Activated CD8-positive, alpha-beta T cell treated with anti-CD3 and anti-CD28 coated beads, Interleukin-2, amount 10 ng/mL, durations not matched to agents 7 days and 5 days (primary cell): ENCODE data around the gene SHC3. TPM values are rescaled to one million over a fixed set of nuclear protein-coding genes. Genes with fewer than 3 reads are reported as not detected.

Experiments used
- ATAC-seq: fragments of 150-1000 bp; cut with Tn5 transposase; one replicate; pipeline ENCODE4 v1.10.0; 2021; ENCODE audit warnings: moderate library complexity
- CTCF ChIA-PET: fragments of 350-600 bp; sonication (Branson Sonifier 250); formaldehyde crosslinking; loops from one replicate; lab custom pipeline; 2021; ENCODE audit warnings: antibody characterized with exemption; lab: Charles Lee
- POLR2A ChIA-PET: fragments of 350-600 bp; sonication (Branson Sonifier 250); formaldehyde crosslinking; loops from one replicate; lab custom pipeline; 2021; ENCODE audit warnings: antibody characterized with exemption; lab: Charles Lee
- DNase-seq: peaks from one replicate; pipeline ENCODE4 v3.0.0-alpha.2; 2020
- H3K27ac Mint-ChIP-seq: one replicate; pipeline ENCODE4 v1.8.0; 2021; ENCODE audit warnings: mild to moderate bottlenecking, mixed read lengths
- H3K27me3 Mint-ChIP-seq: one replicate; pipeline ENCODE4 v1.8.0; 2021; ENCODE audit warnings: low read depth, mixed read lengths
- H3K36me3 Mint-ChIP-seq: one replicate; pipeline ENCODE4 v1.8.0; 2021; ENCODE audit warnings: low read depth, mixed read lengths
- H3K4me1 Mint-ChIP-seq: one replicate; pipeline ENCODE4 v1.8.0; 2021; ENCODE audit warnings: low read depth, mixed read lengths
- H3K4me3 Mint-ChIP-seq: one replicate; pipeline ENCODE4 v1.8.0; 2021; ENCODE audit warnings: mild to moderate bottlenecking, mixed read lengths
- H3K9me3 Mint-ChIP-seq: one replicate; pipeline ENCODE4 v1.8.0; 2022; ENCODE audit warnings: mixed read lengths; ENCODE audit not compliant: insufficient read depth
- total RNA-seq, 2 experiments: library from RNA; stranded (reverse); gene quantifications; one replicate each; pipeline ENCODE4 v1.2.3, GENCODE V29; 2021

SHC3 gene
- total RNA-seq, 2 experiments from 2014 or later: not detected

DNA sequence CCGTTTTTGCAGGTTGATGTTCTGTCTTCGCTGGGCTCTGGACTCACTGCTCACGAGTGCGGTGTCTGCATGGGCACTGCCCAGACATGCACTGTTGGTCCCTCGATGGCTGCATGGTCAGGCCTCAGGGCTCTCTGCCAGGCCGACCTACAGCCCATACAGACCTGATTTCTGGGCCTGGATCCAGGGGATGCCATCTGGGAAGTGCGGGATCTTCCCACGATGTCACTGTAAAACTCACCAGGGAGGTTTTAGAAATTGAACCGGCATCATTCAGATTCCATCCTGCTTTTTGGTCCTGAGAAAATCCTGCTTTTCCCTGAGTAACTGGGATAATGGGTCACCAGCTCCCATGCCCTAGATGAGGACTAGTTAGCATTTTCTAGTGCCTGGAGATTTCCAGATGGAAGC is 178.2 kb downstream of the SHC3 start:
- ATAC-seq (no peak), DNase-seq (no peak)
- ChIA-PET CTCF (interaction anchor here (0.8 to 1.9 kb wide), 6 partner anchors 8 to 1049 kb away, joined by 3 to 14 read pairs (median 4); no protein-coding TSS in a partner anchor), POLR2A (no interaction called here)
- no peak overlapping the region for H3K4me3 Mint-ChIP-seq
- H3K27ac Mint-ChIP-seq: no peak overlapping the region
- peaks cover 11% of the 10 kb centered on the region for H3K27me3 Mint-ChIP-seq
- H3K36me3 Mint-ChIP-seq: no peaks in the 10 kb centered on the region
- peaks cover 3% of the 10 kb centered on the region for H3K4me1 Mint-ChIP-seq
- H3K9me3 Mint-ChIP-seq: no peaks in the 10 kb centered on the region

DNA sequence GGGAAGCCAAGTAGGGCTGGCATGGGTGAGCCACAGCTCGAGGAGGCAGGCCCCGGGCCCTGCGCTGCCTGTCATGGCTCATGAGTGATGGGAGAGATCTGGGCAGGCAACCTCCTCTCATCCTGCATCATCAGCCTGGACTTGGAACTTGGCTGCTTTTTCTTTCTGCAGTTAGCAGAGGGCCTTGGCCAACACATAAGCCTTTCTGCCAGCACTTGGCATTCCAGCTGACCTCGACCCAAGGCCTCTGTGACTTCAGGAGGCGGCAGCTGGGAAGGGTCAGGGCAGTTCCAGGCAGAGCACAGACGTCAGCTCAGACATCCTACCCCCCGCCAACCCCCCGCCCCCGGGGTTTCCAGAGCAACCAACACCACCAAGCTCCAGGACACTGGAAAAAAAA is 179.7 kb downstream of the SHC3 start:
- Mint-ChIP-seq H3K4me1 (peaks cover 3% of the 10 kb centered on the region), H3K27ac (no peak overlapping the region), H3K36me3 (no peaks in the 10 kb centered on the region), H3K4me3 (no peak overlapping the region), H3K9me3 (no peaks in the 10 kb centered on the region), H3K27me3 (peaks cover 6% of the 10 kb centered on the region)
- CTCF ChIA-PET: no interaction called here
- peak; percentile 8 for DNase-seq
- ATAC-seq: no peak
- POLR2A ChIA-PET: no interaction called here

DNA sequence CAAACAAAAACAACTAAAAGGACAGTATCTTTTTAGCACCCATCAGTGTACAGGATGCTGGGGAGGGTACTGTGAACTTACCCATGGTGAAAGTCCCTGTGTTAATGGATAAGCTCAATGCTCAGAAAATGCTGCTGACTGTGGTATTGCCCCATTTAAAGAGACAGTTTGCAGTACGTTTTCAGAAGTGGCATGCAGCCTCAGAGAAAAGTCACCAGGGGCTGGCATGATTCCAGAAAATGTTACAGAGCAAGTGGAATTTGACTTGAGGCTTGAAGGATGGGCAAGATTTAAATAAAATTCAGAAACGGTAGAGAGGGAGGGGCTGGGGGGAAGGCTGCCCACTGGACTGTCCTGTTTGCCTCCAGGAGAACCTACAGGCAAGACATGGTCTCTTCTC is 180.1 kb downstream of the SHC3 start:
- peaks cover 9% of the 10 kb centered on the region for H3K27me3 Mint-ChIP-seq
- no peaks in the 10 kb centered on the region for H3K36me3 Mint-ChIP-seq
- DNase-seq: peak; percentile 17
- POLR2A ChIA-PET: no interaction called here
- ATAC-seq: no peak
- peaks cover 3% of the 10 kb centered on the region for H3K4me1 Mint-ChIP-seq
- H3K4me3 Mint-ChIP-seq: no peak overlapping the region
- no peaks in the 10 kb centered on the region for H3K9me3 Mint-ChIP-seq
- CTCF ChIA-PET: no interaction called here
- H3K27ac Mint-ChIP-seq: no peak overlapping the region

DNA sequence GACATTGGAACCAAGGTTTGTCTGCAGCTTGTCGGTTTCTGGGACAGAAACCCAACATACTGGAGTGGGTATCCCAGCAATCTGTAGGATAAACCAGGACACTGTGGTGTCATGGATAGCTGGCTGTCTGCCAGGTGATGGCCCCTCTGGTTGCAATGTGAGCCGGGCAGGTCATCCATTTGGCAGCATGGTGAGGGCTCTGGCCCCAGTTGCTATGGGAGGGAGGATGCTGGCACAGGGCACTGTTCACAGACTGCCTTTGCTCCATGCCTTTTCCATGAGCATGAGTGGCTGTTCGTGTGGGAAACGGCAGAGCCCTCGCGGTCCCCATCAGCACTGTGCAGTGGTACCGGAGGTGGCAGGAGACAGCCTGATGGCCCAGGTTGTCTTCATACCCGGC is 181.0 kb downstream of the SHC3 start:
- Mint-ChIP-seq H3K27me3 (peaks cover 14% of the 10 kb centered on the region), H3K9me3 (no peaks in the 10 kb centered on the region), H3K4me1 (peaks cover 3% of the 10 kb centered on the region), H3K36me3 (no peaks in the 10 kb centered on the region), H3K27ac (no peak overlapping the region), H3K4me3 (no peak overlapping the region)
- CTCF ChIA-PET: no interaction called here
- DNase-seq (peak; percentile 15), ATAC-seq (no peak)
- POLR2A ChIA-PET: no interaction called here

DNA sequence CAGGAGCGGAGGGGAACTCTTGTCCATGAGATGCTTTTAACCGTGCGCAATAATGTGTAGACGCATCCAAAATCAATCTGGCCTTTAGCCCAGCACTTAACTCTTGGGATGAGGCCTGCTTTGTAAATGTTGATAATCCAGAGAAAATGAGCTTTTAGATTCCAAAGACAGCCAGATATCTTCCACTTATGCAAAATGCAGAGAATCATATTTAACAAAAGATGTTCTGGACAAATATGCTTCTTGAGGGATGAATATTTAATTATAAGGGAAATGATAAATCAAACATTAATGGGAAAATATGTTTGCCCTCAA is 181.7 kb downstream of the SHC3 start:
- CTCF ChIA-PET: no interaction called here
- no peak for ATAC-seq

DNA sequence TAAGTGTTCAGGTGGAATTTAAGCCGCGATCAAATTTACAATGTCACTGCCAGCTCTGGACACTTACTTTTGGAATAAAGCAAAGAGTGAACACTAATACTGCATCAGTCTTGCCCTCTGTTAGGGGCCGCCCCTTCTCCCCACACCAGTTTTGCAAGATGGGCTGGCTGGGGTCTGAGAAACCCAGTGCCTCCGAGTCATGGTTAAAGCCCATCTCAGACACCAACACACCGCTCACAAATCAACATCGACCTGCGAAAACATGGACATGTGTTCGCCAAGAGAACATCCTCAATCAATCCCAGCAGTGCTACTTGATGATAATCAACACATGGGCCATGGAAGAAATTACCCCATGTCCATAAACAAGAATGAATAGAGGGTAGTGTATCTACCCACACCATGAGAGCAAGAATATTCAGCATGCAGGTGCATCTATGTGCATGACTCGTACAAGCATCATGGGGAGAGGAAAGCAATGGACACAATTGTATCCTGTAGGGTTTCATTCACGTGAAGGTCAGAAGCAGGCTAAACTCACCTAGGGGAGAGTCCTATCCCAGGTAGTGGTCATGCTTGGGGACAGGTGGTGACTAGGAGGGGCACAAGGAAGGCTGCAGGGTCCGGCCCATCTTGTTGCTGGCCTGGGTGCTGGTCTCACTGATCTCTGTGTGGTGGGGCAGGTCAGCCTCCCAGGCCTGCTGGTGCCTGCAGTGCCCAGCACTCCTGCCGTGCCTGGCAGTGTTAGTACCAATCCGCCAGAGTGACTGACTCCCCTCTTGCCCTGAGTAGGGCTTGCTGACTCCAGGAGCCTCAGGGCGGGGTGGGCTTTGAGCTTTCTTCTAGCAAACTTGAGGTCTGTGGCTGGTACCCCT is 182.3 kb downstream of the SHC3 start:
- POLR2A ChIA-PET: interaction anchor here (0.7 kb wide), 1 partner anchor 520 kb away, joined by 3 read pairs; no protein-coding TSS in a partner anchor
- no peak for ATAC-seq
- peaks cover 8% of the 10 kb centered on the region for H3K4me1 Mint-ChIP-seq
- no peak overlapping the region for H3K4me3 Mint-ChIP-seq
- H3K36me3 Mint-ChIP-seq: no peaks in the 10 kb centered on the region
- H3K27ac Mint-ChIP-seq: no peak overlapping the region
- CTCF ChIA-PET: no interaction called here
- peak; percentile 17 for DNase-seq
- peaks cover 18% of the 10 kb centered on the region for H3K27me3 Mint-ChIP-seq
- H3K9me3 Mint-ChIP-seq: no peaks in the 10 kb centered on the region

More for the DNA sequence above, 181.7 kb downstream of the SHC3 start:
- H3K4me3 Mint-ChIP-seq: no peak overlapping the region
- POLR2A ChIA-PET: no interaction called here
- H3K4me1 Mint-ChIP-seq: peaks cover 6% of the 10 kb centered on the region
- H3K27ac Mint-ChIP-seq: no peak overlapping the region
- H3K36me3 Mint-ChIP-seq: no peaks in the 10 kb centered on the region
- peaks cover 17% of the 10 kb centered on the region for H3K27me3 Mint-ChIP-seq
- no peaks in the 10 kb centered on the region for H3K9me3 Mint-ChIP-seq
- peak; percentile 7 for DNase-seq

DNA sequence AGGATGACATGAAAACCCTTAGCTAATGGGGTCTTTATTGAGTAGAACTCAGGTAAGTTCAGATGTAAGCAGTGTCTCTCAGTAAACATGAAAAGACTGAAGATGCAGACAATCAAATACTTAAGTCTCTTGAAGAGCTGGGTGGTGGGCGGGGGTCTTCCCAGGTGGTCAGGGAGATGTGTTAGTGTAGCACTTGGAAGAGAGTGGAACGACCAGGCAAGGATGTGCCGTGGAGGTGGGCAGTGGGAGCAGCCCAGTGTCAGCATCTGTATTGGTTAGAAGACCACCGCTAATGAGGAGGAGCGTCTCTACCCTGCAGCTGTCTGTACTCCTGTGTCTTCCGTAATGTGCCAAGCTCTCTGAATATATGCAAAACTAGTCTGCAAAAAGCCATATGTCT is 183.0 kb downstream of the SHC3 start:
- ChIA-PET CTCF (no interaction called here), POLR2A (interaction anchor here (0.7 kb wide), 1 partner anchor 519 kb away, joined by 3 read pairs; no protein-coding TSS in a partner anchor)
- Mint-ChIP-seq H3K36me3 (no peaks in the 10 kb centered on the region), H3K4me1 (peaks cover 5% of the 10 kb centered on the region), H3K27me3 (peaks cover 18% of the 10 kb centered on the region), H3K9me3 (no peaks in the 10 kb centered on the region), H3K27ac (no peak overlapping the region), H3K4me3 (no peak overlapping the region)
- DNase-seq: no peak
- ATAC-seq: no peak

DNA sequence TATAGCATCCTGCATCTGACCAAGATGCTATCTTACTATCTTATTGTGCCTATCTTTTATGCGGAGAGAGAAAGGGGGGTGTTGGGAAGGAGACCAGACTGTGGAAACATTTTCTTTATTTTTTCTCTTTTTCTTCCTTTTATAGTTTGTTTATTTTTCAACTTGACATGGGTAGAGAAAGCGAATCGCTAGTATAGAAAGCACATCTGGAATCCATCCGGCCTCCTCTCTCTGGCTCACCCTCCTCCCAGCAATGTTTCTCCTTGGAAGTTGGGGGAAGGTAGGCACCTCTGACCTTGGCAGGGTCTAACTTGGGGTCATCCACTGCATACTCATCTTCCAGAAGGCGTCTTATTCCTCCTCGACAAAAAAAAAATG is 183.4 kb downstream of the SHC3 start:
- Mint-ChIP-seq H3K27ac (no peak overlapping the region), H3K4me3 (no peak overlapping the region), H3K9me3 (no peaks in the 10 kb centered on the region), H3K27me3 (peaks cover 18% of the 10 kb centered on the region), H3K4me1 (peaks cover 5% of the 10 kb centered on the region), H3K36me3 (no peaks in the 10 kb centered on the region)
- ATAC-seq (no peak), DNase-seq (no peak)
- CTCF ChIA-PET: no interaction called here
- POLR2A ChIA-PET: interaction anchor here (0.7 kb wide), 1 partner anchor 519 kb away, joined by 3 read pairs; no protein-coding TSS in a partner anchor

DNA sequence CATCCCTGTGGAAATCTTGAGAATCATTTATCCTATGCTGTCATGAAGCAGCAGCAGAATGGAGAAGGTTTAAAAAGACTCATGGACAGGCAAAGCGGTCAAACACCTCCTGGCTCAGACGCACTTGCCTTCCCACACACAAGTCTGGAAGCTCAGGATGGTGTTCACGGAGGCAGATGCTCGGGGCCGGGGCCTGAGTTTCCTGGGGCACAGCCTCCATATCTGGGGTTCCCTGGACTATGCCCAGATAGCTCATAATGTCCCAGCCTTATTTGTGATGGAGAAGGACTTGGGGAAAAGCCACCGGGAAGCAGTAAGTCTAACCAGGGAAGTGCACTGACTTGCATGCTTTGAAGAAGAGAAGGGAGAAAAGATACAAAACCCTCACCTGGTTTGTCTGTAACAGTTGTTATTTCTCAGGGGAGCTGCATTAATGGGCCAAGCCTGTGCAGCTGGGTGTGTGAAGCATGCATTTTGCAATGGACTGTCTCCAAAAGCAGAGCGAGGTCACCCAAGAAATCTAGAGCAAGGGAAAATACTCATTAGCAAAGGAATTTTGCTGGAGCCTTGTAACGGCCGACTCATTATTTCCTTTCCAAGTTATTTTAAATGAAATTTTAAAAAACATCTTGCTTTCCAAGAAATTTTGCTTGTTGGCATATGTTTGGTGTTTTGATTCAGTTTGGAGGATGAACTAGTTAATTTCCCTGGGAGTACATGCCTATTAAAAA is 184.0 kb downstream of the SHC3 start:
- ATAC-seq (no peak), DNase-seq (no peak)
- H3K36me3 Mint-ChIP-seq: no peaks in the 10 kb centered on the region
- no peak overlapping the region for H3K4me3 Mint-ChIP-seq
- peaks cover 18% of the 10 kb centered on the region for H3K27me3 Mint-ChIP-seq
- peaks cover 7% of the 10 kb centered on the region for H3K4me1 Mint-ChIP-seq
- CTCF ChIA-PET: no interaction called here
- no peak overlapping the region for H3K27ac Mint-ChIP-seq
- no peaks in the 10 kb centered on the region for H3K9me3 Mint-ChIP-seq
- POLR2A ChIA-PET: no interaction called here

DNA sequence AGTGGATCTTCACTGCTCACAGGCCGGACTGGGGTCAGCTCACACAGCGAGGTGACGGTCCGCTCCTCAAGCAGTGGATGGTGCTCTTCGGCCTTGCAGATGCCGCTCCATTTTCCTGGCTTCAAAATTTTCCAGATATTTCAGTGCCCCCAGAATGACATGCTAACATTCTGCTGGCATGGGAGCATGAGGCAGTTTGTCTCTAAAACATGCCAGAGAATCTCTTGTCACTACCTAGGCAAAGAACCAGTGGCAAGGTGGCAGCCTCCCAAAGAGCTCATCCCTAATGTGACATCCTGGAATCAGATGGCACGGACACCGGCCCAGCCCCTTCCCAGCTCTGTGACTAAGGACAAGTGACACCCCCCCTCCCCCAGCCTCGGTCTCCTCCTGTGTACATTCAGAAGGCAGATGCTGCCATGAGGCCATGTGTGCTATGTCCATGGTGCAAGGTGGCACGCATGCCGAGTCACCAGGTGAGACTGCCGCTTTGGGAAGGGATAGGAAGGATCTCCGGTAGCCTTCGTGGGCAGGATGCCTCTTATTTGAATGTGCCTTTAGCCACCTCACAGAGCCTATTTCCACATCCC is 184.7 kb downstream of the SHC3 start:
- no peaks in the 10 kb centered on the region for H3K36me3 Mint-ChIP-seq
- H3K27me3 Mint-ChIP-seq: peaks cover 18% of the 10 kb centered on the region
- ATAC-seq: no peak
- ChIA-PET CTCF (no interaction called here), POLR2A (no interaction called here)
- H3K27ac Mint-ChIP-seq: no peak overlapping the region
- DNase-seq: peak; percentile 12
- no peak overlapping the region for H3K4me3 Mint-ChIP-seq
- H3K4me1 Mint-ChIP-seq: peaks cover 14% of the 10 kb centered on the region
- H3K9me3 Mint-ChIP-seq: no peaks in the 10 kb centered on the region

DNA sequence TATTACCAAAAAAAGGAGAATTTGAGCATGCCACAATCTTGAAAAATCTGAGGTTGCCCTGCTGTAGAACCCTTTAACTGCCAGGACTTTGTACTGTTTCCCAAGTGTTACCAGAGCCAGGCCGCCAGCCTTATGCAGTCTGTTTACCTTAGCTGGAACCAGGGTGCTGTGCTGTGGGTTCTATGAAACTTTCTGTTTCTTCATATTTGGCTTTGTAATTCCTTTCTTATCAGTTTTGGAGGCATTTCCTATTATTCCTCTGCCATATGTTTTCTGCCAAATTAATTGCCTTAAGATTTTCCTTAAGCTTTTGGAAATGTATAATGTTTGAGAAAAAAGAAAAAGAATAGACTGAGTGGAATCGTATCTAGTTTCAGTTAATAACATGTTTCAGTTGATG is 185.3 kb downstream of the SHC3 start:
- DNase-seq: no peak
- Mint-ChIP-seq H3K4me3 (no peak overlapping the region), H3K4me1 (peaks cover 16% of the 10 kb centered on the region), H3K36me3 (no peaks in the 10 kb centered on the region), H3K9me3 (no peaks in the 10 kb centered on the region), H3K27ac (no peak overlapping the region), H3K27me3 (peaks cover 22% of the 10 kb centered on the region)
- ATAC-seq: no peak
- ChIA-PET CTCF (no interaction called here), POLR2A (no interaction called here)

DNA sequence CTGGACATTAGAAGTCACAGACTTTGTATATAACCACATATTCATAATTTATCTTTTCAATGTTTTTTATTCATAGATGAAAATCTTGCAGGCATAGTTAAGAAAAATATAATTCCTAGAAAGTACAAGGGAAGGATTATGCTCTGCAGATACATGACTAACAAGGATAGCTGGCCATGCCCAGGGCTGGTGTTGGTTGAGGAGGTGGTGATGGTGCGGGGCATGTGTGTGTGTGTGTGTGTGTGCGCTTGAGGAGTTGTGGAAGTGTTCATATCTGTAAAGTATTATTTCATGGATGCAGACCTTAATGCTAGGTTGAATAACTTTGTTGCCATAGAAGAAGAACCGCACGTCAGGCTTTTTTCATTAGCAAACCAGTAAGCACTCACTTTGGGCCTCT is 186.1 kb downstream of the SHC3 start:
- no peak for DNase-seq
- peaks cover 23% of the 10 kb centered on the region for H3K27me3 Mint-ChIP-seq
- H3K9me3 Mint-ChIP-seq: no peaks in the 10 kb centered on the region
- ChIA-PET CTCF (interaction anchor here (1.0 kb wide), 1 partner anchor 8 kb away, joined by 4 read pairs; no protein-coding TSS in a partner anchor), POLR2A (interaction anchor here (0.5 kb wide), 1 partner anchor 36 kb away, joined by 3 read pairs; no protein-coding TSS in a partner anchor)
- H3K4me1 Mint-ChIP-seq: peaks cover 16% of the 10 kb centered on the region
- no peak overlapping the region for H3K4me3 Mint-ChIP-seq
- no peaks in the 10 kb centered on the region for H3K36me3 Mint-ChIP-seq
- no peak for ATAC-seq
- H3K27ac Mint-ChIP-seq: no peak overlapping the region
